ENCODE data around the gene ZNF462. TPM values are rescaled to one million over a fixed set of nuclear protein-coding genes. Genes with fewer than 3 reads are reported as not detected.

Gene ZNF462
- under 1 TPM; 0.67 to 0.94 TPM for total RNA-seq

- Mint-ChIP-seq H3K4me1 (peaks cover 23% of the 10 kb centered on the region), H3K9me3 (peaks cover 5% of the 10 kb centered on the region), H3K36me3 (peaks cover 3% of the 10 kb centered on the region), H3K27me3 (peaks cover 72% of the 10 kb centered on the region), H3K4me3 (peak within 1 kb of the TSS; percentile 82), H3K27ac (no peak within 1 kb of the TSS)
- DNase-seq = peak; percentile 29
- no peak for ATAC-seq (ENCODE audit: low read depth)
- POLR2A ChIA-PET = no interaction called here
These were observed at the start of gene ZNF462 for GRCh38 chr9:106862821-106863720. Gene ZNF462, plus strand, starts transcription at chr9:106863166. Its CDS starts 60,218 bp downstream, at chr9:106923384.

- Mint-ChIP-seq H3K4me3 (no peak overlapping the region), H3K27ac (no peak overlapping the region), H3K9me3 (peaks cover 8% of the 10 kb centered on the region), H3K36me3 (no peaks in the 10 kb centered on the region), H3K27me3 (no peaks in the 10 kb centered on the region), H3K4me1 (no peaks in the 10 kb centered on the region)
- ATAC-seq (ENCODE audit: low read depth) (no peak), DNase-seq (no peak)
- POLR2A ChIA-PET = no interaction called here
These were observed 46.4 kb upstream of the ZNF462 start for GRCh38 chr9:106816524-106816923.

- POLR2A ChIA-PET = no interaction called here
- Mint-ChIP-seq H3K4me1 (no peaks in the 10 kb centered on the region), H3K27me3 (no peaks in the 10 kb centered on the region), H3K9me3 (peaks cover 2% of the 10 kb centered on the region), H3K36me3 (no peaks in the 10 kb centered on the region), H3K4me3 (no peak overlapping the region), H3K27ac (no peak overlapping the region)
- ATAC-seq (ENCODE audit: low read depth) = no peak
- DNase-seq = no peak
These were observed 44.9 kb upstream of the ZNF462 start for GRCh38 chr9:106818034-106818433.

- no peaks in the 10 kb centered on the region for H3K4me1 Mint-ChIP-seq
- no peak overlapping the region for H3K4me3 Mint-ChIP-seq
- ATAC-seq (ENCODE audit: low read depth) = no peak
- POLR2A ChIA-PET = no interaction called here
- peaks cover 2% of the 10 kb centered on the region for H3K9me3 Mint-ChIP-seq
- DNase-seq = no peak
- H3K27me3 Mint-ChIP-seq = no peaks in the 10 kb centered on the region
- no peak overlapping the region for H3K27ac Mint-ChIP-seq
- H3K36me3 Mint-ChIP-seq = no peaks in the 10 kb centered on the region
These were observed 42.1 kb upstream of the ZNF462 start for GRCh38 chr9:106820866-106821265.

GRCh38 chr9:106828070-106828469 is 34.9 kb upstream of the ZNF462 start:
- no peaks in the 10 kb centered on the region for H3K4me1 Mint-ChIP-seq
- DNase-seq (no peak), ATAC-seq (ENCODE audit: low read depth) (no peak)
- POLR2A ChIA-PET = no interaction called here
- H3K36me3 Mint-ChIP-seq = no peaks in the 10 kb centered on the region
- H3K27me3 Mint-ChIP-seq = no peaks in the 10 kb centered on the region
- H3K4me3 Mint-ChIP-seq = no peak overlapping the region
- H3K9me3 Mint-ChIP-seq = peaks cover 2% of the 10 kb centered on the region
- H3K27ac Mint-ChIP-seq = no peak overlapping the region

DNA sequence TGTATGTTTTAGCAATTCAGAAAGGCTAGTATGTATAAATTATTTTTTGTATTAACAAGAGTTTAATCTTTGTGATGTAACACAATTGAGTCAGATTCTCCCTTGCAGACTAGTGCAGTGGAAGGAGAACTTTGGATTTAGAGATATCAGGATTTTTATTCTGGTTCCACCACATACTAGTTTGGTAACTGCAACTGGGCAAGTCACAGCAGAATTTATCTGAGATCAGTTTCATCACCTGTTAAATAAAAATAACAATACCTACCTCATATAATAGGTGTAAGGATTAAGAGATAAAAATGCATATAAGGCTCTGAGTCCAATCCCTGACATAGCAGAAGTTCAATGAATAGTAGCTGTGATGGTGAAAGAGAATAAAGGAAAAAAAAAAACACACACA is 34.0 kb upstream of the ZNF462 start:
- Mint-ChIP-seq H3K36me3 (no peaks in the 10 kb centered on the region), H3K9me3 (peaks cover 2% of the 10 kb centered on the region), H3K27ac (no peak overlapping the region), H3K4me3 (no peak overlapping the region), H3K4me1 (no peaks in the 10 kb centered on the region), H3K27me3 (no peaks in the 10 kb centered on the region)
- POLR2A ChIA-PET = no interaction called here
- ATAC-seq (ENCODE audit: low read depth) (no peak), DNase-seq (no peak)

GRCh38 chr9:106829666-106830408 is 33.1 kb upstream of the ZNF462 start:
- ATAC-seq (ENCODE audit: low read depth) = no peak
- POLR2A ChIA-PET = no interaction called here

GRCh38 chr9:106830527-106831150 is 32.3 kb upstream of the ZNF462 start:
- Mint-ChIP-seq H3K36me3 (no peaks in the 10 kb centered on the region), H3K4me3 (no peak overlapping the region), H3K4me1 (no peaks in the 10 kb centered on the region), H3K27ac (no peak overlapping the region), H3K9me3 (peaks cover 3% of the 10 kb centered on the region), H3K27me3 (no peaks in the 10 kb centered on the region)
- ATAC-seq (ENCODE audit: low read depth) (no peak), DNase-seq (no peak)
- POLR2A ChIA-PET = no interaction called here

More at GRCh38 chr9:106829666-106830408, 33.1 kb upstream of the ZNF462 start:
- DNase-seq = no peak
- Mint-ChIP-seq H3K27ac (no peak overlapping the region), H3K4me3 (no peak overlapping the region), H3K27me3 (no peaks in the 10 kb centered on the region), H3K9me3 (peaks cover 2% of the 10 kb centered on the region), H3K36me3 (no peaks in the 10 kb centered on the region), H3K4me1 (no peaks in the 10 kb centered on the region)

DNA sequence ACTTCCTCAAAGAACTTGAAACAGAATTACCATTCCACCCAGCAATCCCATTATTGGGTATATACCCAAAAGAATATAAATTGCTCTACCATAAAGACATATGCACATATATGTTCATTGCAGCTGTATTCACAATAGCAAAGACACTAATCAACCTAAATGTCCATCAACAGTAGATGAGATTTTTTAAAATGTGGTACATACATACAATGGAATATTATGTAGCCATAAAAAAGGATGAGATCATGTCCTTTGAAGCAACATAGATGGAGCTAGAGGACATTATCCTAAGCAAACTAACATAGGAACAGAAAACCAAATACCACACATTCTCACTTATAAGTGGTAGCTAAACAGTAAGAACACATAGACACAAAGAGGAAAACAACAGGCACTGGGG is 28.1 kb upstream of the ZNF462 start:
- peaks cover 3% of the 10 kb centered on the region for H3K27me3 Mint-ChIP-seq
- ATAC-seq (ENCODE audit: low read depth) (no peak), DNase-seq (no peak)
- no peaks in the 10 kb centered on the region for H3K4me1 Mint-ChIP-seq
- no peaks in the 10 kb centered on the region for H3K36me3 Mint-ChIP-seq
- H3K9me3 Mint-ChIP-seq = peaks cover 3% of the 10 kb centered on the region
- no peak overlapping the region for H3K27ac Mint-ChIP-seq
- POLR2A ChIA-PET = no interaction called here
- H3K4me3 Mint-ChIP-seq = no peak overlapping the region

GRCh38 chr9:106835840-106836239 is 27.1 kb upstream of the ZNF462 start:
- Mint-ChIP-seq H3K4me3 (no peak overlapping the region), H3K36me3 (no peaks in the 10 kb centered on the region), H3K9me3 (peaks cover 3% of the 10 kb centered on the region), H3K4me1 (no peaks in the 10 kb centered on the region), H3K27ac (no peak overlapping the region), H3K27me3 (peaks cover 3% of the 10 kb centered on the region)
- POLR2A ChIA-PET = no interaction called here
- DNase-seq (no peak), ATAC-seq (ENCODE audit: low read depth) (no peak)

DNA sequence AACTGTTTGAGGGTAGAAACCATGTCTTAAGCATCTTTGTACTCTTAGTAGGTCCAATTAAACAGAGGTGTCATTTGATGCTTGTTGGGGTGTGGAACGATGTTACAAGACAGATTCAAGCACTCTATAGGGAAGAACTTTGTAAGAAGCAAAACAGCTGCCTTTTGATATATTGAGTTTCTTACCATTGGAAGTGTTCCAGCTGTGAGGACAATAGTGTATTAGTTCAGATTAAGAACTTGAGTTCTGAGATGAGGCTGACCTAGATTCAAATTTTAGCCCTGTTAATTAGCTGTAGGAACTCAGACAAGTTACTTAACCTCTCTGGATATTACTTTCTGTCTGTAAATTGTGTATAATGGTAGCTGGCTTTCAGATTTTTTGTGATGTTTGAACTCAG is 19.6 kb upstream of the ZNF462 start:
- Mint-ChIP-seq H3K27me3 (no peaks in the 10 kb centered on the region), H3K4me1 (no peaks in the 10 kb centered on the region), H3K9me3 (no peaks in the 10 kb centered on the region), H3K36me3 (no peaks in the 10 kb centered on the region), H3K4me3 (no peak overlapping the region), H3K27ac (no peak overlapping the region)
- POLR2A ChIA-PET = no interaction called here
- ATAC-seq (ENCODE audit: low read depth) = no peak
- no peak for DNase-seq

GRCh38 chr9:106846307-106846706 is 16.7 kb upstream of the ZNF462 start:
- no peak overlapping the region for H3K4me3 Mint-ChIP-seq

GRCh38 chr9:106846857-106847256 is 16.1 kb upstream of the ZNF462 start:
- no peak overlapping the region for H3K4me3 Mint-ChIP-seq

More at GRCh38 chr9:106846307-106846706, 16.7 kb upstream of the ZNF462 start:
- no peak for ATAC-seq (ENCODE audit: low read depth)
- H3K27ac Mint-ChIP-seq = no peak overlapping the region
- H3K36me3 Mint-ChIP-seq = no peaks in the 10 kb centered on the region
- no peaks in the 10 kb centered on the region for H3K4me1 Mint-ChIP-seq
- H3K9me3 Mint-ChIP-seq = no peaks in the 10 kb centered on the region
- DNase-seq = no peak
- POLR2A ChIA-PET = no interaction called here
- H3K27me3 Mint-ChIP-seq = no peaks in the 10 kb centered on the region

More at GRCh38 chr9:106846857-106847256, 16.1 kb upstream of the ZNF462 start:
- POLR2A ChIA-PET = no interaction called here
- Mint-ChIP-seq H3K4me1 (no peaks in the 10 kb centered on the region), H3K36me3 (no peaks in the 10 kb centered on the region), H3K27me3 (no peaks in the 10 kb centered on the region), H3K27ac (no peak overlapping the region), H3K9me3 (no peaks in the 10 kb centered on the region)
- DNase-seq (no peak), ATAC-seq (ENCODE audit: low read depth) (no peak)
